ENCODE data around the gene RAD23B. TPM values are rescaled to one million over a fixed set of nuclear protein-coding genes. Genes with fewer than 3 reads are reported as not detected.

The RAD23B gene
- total and polyA plus RNA-seq, 2 of the 13 experiments (the other 11 are each of a cell fraction or from before 2014, with no cell fraction given): 133 to 156 TPM

DNA sequence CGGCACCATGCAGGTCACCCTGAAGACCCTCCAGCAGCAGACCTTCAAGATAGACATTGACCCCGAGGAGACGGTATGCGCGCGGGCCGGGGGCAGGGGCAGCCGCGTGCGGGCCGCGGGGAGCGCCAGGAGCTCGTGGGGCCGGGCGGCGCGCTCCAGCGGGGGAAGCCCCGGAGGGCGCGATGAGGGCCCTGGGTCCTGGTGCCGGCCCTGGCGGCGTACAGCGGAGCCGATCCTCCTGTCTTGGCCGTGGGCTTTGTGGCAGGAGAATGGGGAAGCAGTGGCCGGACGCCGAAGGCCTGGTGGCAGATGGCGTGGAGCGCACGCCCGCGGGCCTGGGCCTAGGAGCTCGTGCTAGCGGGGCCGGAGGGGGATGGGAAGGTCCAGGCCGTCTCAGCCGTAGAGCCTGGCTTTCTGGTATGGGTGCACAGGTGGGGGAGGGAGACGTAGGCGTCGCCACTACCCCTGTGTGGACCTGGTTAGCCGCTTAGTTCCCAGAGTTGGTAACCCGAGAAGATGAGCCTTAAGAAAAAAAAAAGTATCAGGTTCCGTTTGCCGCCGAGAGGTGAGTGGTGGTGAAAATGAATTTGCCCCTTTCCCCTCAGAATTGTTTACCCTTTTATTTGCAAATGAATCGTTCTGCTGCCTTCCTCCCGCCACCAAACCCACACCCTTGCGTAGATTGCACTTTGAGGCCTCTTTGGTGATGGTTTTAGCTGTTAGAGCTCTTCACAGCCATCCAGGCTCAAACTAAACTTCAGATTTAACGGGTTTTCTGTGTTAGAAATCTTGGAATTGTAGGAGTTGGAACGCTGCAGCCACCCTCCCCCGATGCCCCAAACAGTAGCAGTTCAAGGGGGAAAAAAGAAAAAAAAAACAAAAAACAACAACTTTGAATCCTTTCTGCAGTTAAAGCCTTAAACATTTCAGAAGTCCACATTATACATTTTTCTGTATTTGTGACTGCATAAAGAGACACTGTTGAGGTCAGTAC is 841 bp downstream of the RAD23B start (continued):
- TF ChIP-seq ZNF407 (CRISPR knock-in tag; IDR thresholded peaks at IDR 0.05; ENCODE audit: not compliant biosample characterization): no peak
- TF ChIP-seq ZNF607 (CRISPR knock-in tag; IDR thresholded peaks at IDR 0.05; ENCODE audit: borderline replicate concordance): peak; percentile 48; the same call in 1 of the 2 replicates
- TF ChIP-seq GATA4 (IDR thresholded peaks at IDR 0.05; ENCODE audit: borderline replicate concordance, low read depth): no peak
- no peak for TF ChIP-seq JUND (CRISPR knock-in tag; IDR thresholded peaks at IDR 0.05)
- TF ChIP-seq SIX4 (CRISPR knock-in tag; IDR thresholded peaks at IDR 0.05): peak; percentile 72
- TF ChIP-seq ZNF547 (CRISPR knock-in tag; IDR thresholded peaks at IDR 0.05): peak; percentile 2; the same call in 1 of the 2 replicates
- TF ChIP-seq ZNF256 (CRISPR knock-in tag; conservative IDR thresholded peaks at IDR 0.05): no peak
- TF ChIP-seq ERF (CRISPR knock-in tag; IDR thresholded peaks at IDR 0.05): 0 out of 2 replicates have a peak, but pooled peaks have one; percentile 12
- TF ChIP-seq TCF7L2 (IDR thresholded peaks at IDR 0.05; ENCODE audit: low read depth, low read length): no peak
- TF ChIP-seq ZNF180 (CRISPR knock-in tag; IDR thresholded peaks at IDR 0.05; ENCODE audit: borderline replicate concordance, low read depth): no peak
- 0 out of 2 replicates have a peak, but pooled peaks have one; percentile 16 for TF ChIP-seq SNAPC4 (CRISPR knock-in tag; IDR thresholded peaks at IDR 0.05)
- TF ChIP-seq ZNF790 (CRISPR knock-in tag; IDR thresholded peaks at IDR 0.05; ENCODE audit: borderline replicate concordance): no peak
- 0 out of 2 replicates have a peak, but pooled peaks have one; percentile 29 for TF ChIP-seq HDAC2 (CRISPR knock-in tag; IDR thresholded peaks at IDR 0.05)
- TF ChIP-seq ATF7 (IDR thresholded peaks at IDR 0.05): no peak
- no peak for TF ChIP-seq ATF7 (CRISPR knock-in tag; IDR thresholded peaks at IDR 0.05)
- peak; percentile 90 for TF ChIP-seq AGO2 (optimal IDR thresholded peaks at IDR 0.05; ENCODE audit: low read depth, low read length)

All from HepG2 (cell line).